Hippocampal formation (tissue), 2 donors: ENCODE data around the gene RTF2.
"Not testable (repeated sequence)": the region's sequence is repeated elsewhere in the genome, so short reads cannot be mapped to it uniquely, and the experiment has no call there.

Experiments used
- DNase-seq, 2 donors: peaks; one replicate each; lab custom pipeline; 2025; lab: John Stamatoyannopoulos, UW

RTF2 gene

DNA sequence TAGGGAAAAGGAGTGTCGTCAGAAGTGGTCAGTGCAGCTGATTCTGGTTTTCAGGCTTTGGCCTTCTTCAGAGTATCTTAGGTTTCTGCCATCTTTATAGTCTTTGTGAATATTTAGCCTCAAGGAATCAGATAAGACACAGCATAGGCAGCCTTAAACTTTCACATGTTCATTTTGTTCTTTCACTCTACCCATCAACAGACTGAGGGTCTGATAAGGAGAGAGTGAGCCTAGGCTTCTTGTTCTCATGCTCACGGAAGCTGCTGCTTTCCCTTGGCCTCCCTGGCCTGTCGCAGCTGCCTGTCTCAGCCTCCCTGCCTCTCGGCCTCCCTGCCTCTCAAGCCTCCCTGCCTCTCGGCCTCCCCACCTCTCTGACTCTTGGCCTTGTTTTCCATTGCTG is 20.1 kb downstream of the RTF2 start:
- no peak for DNase-seq

DNA sequence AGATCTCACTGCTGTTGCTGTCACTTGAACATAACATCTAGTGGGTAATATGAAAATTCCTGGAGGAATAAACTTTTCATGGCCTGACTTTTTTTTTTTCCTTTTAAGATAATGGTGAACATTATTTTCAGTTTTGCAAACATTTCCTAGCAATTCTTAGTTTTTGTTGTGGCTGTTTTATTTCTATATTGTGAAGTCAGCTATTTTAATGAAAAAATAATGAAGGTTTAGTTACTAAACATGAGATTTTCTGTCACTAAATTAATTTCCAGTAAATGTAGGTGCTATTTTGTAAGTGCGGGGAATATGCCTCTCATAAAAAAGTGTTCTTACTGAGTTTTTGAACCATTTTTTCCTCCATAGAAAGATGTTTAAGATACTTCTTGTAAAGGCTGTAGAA is 32.7 kb downstream of the RTF2 start:
- no peak for DNase-seq

DNA sequence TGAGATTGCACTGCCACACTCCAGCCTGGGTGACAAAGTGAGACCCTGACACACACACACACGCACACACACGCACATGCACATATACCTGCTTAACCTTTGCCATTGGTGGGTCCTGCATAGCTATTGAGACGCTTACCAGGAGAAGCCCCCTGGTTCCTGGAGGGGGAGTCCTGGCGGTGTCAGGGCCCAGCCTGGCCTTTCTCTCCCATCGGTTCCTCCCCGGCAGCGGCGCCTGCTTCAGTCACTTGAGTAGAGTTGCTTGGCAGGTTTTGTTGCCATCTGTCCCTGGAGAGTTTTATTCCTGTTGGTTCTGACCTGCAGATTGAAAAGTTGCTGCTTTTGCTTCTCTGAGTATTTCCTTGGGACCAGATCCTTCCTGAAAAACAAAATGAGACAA is 35.5 kb downstream of the RTF2 start:
- DNase-seq = no peak

DNA sequence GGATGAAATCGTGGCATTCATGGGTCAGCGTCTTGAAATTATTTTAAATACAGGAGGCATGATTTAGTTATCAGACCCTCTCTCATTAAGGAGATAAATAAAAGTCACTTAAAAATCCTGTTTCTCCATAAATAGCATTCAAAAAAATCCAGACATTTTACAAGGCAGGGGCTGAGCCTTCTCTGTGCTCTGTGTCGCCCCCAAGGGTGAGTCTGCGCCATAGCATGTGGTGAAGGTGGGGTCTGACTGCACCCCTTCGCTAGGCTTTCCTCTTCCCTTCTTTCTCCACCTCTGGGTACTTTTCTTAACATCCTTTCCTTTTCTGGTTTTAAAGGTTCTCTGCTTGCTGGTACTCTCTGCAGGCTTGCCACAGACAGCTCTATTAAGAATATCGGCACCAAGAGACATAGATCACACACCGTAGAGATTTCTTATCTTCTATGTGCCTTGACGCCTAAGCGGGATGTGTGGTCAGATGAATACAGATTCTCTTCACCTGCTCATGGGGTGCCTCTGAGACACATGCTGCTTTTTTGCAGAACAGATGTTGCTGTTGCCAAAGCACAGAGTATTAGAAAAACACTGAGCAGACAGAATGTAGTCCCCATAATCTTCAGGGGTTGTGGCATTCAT is 36.1 kb downstream of the RTF2 start:
- no peak for DNase-seq

DNA sequence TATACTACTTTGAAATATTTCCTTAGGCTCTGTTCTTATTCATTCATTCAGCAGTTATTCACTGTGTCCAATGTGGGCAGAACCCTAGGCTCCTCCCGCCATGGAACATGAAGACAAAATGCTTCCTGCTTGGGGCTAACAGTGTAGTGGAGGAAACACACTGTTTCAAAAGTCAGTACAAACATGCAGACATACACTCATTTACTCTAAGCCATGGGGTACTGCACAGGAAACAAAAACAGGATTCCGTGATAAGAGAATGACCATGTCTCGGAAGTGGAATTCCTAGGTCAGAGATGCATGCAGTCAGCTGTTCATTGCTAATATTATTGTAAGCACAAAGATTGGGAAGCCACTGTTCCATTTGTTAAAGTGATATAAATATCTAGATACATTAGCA is 37.7 kb downstream of the RTF2 start:
- no peak for DNase-seq

DNA sequence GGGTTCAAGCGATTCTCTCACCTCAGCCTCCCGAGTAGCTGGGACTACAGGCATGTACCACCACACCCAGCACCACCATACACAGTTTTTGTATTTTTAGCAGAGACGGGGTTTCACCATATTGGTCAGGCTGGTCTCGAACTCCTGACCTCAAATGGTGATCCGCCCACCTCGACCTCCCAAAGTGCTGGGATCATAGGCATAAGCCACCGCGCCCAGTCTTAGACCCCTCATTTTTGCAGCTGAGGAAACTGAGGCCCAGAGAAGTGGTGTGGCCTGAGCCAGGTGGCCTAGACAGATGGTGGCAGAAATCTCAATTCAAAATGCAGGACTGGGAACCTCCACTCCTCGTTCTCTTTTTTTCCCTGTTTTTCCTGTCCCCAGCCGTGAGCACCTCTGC is 43.5 kb downstream of the RTF2 start:
- DNase-seq = no peak

DNA sequence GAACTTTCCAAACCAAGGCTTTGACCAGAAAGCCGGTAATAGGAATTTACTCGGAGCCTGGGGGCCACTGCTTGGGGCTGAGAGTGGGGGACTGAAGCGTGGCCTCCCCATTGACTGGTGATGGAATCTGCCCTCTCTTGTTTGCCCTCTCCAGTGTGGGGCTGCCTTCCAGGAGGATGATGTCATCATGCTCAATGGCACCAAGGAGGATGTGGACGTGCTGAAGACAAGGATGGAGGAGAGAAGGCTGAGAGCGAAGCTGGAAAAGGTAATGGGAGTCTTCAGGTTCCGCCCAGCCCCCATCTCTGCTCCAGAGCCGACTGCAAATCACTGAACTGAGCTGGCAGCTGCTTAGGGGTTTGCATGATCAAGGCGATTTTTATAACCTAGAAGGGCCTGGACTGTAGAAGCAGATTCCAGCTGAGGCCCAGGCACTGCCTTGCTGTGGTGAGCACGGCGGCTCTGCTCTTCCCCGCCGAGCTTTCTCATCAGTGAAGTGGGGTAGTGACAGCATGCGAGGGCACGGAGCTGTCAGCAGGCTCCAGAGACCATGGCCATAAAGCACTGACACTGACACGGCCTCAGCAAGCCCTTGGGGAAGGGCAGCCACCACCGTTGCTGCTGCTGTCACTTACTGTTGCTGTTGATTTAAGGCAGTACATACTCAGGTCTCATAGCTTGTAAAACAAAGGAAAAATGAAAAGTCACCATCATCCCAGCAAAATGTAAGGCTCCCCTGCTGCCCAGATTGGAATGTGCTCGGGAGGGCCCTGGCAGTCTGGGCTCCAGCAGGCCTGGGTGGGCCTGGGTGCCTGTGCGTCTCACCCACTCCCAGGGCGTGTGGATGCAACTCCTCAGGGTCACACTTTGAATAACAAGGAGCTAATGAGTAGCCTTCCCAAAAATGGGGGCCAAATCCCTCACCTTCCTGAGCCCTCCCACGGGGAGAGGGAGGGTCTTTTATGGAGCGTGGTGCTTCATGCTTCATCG is 45.0 kb downstream of the RTF2 start:
- no peak for DNase-seq

DNA sequence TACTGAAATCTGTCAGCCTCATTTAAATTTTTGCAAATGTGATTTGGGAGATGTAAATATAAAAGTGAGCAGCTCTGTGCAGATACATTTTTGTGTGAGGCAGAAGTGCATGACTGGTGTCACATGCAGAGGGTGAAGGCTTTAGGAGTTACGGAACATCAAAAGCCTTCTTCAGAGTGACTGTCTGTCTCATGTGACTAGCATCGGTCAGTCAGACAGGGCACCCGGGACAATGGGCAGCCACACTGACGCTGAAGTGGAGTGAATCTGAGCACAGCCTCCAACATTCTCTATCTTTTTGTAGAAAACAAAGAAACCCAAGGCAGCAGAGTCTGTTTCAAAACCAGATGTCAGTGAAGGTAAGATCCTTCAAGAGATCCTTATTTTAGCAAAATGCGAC is 48.2 kb downstream of the RTF2 start:
- peak in 1 of 2 donors; percentile 52 for DNase-seq

DNA sequence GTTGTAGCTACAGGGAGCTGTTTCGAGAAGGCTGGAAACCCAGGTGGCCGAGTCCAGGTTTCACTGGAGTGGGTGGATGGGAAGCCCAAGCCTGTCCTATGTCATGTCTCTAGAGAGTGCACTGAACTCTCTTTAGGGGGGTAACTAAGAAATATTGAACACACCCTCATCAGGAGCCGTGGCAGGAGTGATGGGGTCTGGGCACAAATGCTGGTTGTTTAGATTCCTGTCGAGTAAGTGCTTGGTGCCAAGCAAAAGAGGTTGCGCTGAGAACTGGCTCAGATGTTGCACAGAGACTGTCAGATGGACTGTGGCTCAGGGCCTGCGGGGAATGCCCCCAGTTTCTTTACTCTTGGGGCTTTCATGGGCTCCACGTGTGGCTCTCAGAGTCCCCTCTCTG is 48.8 kb downstream of the RTF2 start:
- DNase-seq = no peak

DNA sequence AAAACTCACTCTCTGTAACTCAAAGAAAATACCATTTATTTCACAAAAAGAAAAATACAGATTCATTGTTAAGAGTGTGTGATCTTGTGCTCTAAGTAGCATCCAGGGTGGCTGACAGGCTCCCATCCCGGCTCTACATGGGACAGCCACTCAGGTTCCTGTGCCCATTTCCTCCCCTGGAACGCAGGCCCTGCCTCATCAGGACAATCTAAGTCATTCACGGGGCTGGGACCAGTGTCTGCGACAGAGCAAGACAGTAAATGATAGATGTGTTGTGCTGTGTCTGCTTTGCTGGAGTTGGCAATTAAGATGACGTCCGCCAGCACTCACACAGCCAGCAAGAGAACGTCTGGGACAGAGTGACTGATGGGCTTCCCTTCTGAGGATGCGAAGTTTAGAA is 49.2 kb downstream of the RTF2 start:
- no peak for DNase-seq

DNA sequence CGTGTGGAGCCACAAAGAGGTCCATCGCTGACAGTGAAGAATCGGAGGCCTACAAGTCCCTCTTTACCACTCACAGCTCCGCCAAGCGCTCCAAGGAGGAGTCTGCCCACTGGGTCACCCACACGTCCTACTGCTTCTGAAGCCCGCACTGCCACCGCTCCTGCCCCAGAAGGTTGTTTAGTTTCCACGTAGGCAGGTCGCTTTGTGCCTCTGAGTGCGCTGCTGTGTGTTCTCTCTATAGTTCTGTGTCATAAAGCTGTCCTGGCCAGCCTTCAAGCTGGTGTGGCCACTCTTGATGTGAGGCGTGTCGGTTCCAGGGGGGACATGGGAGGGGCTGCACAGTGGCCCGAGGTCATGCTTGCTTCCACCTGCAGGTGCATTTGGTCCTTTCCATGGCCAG is 49.7 kb downstream of the RTF2 start:
- no peak for DNase-seq

DNA sequence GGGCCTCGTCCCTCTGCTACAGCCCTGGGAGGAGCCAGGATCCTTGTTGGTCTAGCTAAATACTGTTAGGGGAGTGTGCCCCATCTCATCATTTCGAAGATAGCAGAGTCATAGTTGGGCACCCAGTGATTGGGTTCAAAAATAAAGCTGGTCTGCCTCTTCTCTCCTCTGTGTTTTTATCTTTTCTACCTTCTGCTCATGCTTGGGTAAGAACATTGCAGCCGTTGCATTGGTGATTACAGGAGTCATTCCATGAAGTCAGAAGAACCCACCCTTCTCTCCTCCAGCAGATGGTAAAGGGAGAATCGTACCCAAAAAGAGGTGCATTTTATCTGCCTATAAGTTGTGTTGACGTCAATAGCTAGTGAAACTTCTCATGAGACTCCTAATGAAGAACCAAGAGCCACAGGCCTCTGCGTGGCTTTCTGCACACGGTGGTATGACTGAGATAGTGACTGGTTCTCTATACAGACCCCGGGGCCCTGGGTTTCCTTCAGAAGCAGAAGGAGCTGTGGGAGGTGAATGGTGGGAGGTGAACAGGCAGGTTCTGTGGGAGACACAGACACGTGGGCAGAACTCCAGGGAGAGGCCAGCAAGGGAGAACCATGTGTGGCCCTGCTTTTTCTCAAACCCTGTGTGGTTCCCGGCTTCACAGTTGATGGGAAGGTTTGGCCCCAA is 50.4 kb downstream of the RTF2 start:
- no peak for DNase-seq

DNA sequence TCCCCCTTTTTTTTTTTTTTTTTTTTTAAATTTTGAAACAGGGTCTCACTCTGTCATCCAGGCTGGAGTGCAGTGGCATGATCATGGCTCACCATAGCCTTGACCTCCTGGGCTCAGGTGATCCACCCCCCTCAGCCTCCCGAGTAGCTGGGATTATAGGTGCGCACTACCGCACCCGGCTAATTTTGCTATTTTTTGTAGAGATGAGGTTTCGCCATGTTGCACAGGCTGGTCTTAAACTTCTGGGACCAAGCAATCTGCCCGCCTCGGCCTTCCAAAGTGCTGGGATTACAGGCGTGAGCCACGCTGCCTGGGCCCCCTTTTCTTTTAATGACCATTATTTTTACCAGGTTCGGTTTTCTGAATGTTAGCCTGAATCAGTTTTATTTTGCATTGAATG is 51.1 kb downstream of the RTF2 start:
- no peak for DNase-seq

DNA sequence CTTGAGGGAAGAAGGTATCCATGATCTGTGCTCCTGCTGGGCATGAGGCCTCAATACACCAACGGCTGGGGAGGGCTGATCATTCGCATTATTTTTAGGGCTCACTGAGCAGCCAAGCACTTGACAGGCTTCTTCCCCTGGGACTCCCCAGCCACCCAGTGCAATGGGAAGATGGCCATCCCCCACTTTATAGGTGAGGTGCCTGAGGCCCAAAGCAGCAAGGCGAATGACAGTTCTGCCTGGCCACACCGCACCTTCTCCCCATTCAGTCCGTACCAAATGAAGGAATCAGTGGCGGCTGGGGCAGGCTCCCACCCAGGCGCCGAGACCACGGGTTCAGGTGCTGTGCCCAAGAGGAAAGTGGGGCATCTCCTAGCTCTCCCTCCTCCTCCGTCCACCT is 51.8 kb downstream of the RTF2 start:
- DNase-seq = no peak

DNA sequence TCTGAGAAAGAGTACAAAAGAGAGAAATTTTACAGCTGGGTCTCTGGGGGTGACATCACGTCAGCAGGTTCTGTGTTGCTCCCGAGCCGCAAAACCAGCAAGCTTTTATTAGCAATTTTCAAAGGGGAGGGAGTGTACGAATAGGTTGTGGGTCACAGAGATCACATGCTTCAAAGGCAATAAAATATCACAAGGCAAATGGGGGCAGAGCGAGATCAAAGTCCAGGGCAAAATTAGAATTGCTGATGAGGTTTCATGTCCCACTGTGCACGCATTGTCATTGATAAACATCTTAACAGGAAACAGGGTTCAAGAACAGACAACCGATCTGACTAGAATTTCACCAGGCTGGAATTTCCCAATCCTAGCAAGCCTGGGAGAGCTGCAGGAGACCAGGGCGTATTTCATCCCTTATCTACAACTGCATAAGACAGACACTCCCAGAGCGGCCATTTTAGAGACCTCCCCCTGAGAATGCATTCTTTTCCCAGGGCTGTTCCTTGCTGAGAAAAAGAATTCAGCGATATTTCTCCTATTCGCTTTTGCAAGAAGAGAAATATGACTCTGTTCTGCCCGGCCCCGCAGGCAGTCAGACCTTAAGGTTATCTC is 52.4 kb downstream of the RTF2 start:
- not testable (repeated sequence) for DNase-seq

DNA sequence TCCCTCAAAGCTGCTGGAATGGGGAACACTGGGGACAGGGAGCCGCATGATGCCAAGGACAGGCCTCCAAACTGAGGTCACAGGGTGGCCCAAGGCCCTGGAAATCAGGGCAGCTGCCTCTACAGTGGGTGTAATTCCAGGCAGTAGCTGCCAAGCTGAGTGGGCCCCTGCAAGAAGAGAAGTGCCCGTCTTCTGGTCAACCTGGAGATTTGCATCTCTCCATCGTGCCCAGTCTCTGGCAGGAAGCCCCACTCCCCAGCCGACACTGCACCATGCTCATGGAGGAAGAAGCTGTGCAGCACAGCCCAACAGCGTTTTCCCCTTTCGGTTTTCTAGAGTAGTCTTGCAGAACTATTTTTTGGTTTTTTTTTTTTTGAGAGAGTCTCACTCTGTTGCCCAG is 53.9 kb downstream of the RTF2 start:
- no peak for DNase-seq

DNA sequence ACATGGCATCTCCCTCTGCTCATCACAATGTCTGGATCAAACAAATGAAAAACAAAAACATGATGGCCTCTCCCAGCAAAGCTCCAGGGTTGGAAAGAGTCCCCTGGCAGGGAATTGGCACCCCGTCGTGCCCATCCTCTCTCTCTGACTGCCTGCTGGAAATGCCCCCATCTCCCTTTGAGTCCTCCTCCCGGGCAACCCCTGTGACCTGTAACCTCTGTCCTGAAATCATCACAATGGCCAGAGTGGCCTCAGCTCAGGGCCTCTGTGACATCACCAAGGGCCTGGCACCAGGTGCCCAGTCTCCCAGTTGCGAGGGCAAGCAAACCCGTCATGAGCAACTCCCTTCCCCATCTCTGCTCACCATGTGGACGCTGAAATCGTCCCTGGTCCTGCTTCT is 56.0 kb downstream of the RTF2 start, which contains the start of gene FAM209A:
Gene FAM209A (plus strand): TSS at position 301 of the 400 bp plus-strand sequence. CDS start 65 bp downstream, at position 366.
- DNase-seq = not testable (repeated sequence)

DNA sequence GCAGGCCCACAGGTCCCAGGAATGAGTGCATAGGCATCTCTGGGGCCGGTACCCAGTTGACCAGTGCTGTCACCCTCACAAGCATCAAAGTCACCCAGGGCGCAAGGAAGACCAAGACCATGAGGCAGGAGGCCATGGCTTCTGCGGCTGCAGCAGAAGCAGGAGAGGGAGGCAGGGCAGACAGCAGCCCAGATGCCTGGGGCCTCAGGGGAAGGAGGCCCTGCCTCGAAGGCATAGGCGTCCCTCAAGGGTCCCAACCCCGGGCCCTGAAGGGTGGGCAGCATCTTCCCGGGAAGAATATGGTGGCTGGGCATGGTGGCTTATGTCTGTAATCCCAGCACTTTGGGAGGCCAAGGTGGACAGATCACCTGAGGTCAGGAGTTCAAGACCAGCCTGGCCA is 59.1 kb downstream of the RTF2 start:
- no peak for DNase-seq

DNA sequence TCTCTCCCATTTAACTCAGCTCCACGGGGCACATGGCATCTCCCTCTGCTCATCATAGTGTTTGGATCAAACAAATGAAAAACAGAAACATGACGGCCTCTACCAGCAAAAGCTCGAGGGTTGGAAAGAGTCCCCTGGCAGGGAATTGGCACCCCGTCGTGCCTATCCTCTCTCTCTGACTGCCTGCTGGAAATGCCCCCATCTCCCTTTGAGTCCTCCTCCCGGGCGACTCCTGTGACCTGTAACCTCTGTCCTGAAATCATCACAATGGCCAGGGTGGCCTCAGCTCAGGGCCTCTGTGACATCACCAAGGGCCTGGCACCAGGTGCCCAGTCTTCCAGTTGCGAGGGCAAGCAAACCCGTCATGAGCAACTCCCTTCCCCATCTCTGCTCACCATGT is 64.5 kb downstream of the RTF2 start, which contains the start of gene FAM209B:
Gene FAM209B (plus strand): TSS at position 301 of the 400 bp plus-strand sequence. CDS start 96 bp downstream, at position 397.
- DNase-seq = not testable (repeated sequence)

DNA sequence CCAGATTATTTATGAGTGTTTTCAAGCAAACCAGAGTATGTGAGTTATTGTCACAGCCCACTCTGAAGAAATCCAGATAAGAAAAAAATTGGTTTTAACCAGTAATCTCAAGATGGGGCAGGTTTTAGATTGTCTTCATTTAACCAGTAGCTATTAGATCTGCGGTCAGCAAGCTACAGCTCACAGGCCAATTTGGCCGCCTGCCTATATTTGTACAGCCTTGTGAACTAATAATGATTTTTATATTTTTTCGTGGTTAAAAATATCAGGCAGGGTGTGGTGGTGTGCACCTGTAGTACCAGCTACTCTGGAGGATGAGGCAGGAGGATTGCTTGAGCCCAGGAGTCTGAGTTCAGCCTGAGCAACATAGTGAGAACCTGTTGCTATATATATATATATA is 69.6 kb downstream of the RTF2 start:
- DNase-seq = no peak

DNA sequence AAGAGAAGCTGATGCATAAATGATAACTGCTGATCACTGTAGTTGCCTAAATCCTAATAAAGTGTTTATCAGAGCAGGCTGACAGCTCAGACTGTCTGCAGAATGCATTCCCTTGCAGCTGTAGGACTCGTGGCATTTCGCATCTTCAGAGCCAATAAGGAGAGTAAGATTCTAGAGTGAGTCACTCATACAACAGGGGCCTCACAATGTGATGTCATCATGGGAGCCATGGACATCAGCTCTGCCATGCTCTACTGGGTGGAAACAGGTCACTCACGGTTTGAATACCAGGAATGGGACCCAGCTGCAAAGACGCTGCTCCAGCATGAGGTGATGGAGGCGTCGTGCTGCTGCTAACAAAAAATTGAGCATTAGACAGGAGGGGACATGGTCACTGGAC is 72.0 kb downstream of the RTF2 start:
- DNase-seq = no peak

DNA sequence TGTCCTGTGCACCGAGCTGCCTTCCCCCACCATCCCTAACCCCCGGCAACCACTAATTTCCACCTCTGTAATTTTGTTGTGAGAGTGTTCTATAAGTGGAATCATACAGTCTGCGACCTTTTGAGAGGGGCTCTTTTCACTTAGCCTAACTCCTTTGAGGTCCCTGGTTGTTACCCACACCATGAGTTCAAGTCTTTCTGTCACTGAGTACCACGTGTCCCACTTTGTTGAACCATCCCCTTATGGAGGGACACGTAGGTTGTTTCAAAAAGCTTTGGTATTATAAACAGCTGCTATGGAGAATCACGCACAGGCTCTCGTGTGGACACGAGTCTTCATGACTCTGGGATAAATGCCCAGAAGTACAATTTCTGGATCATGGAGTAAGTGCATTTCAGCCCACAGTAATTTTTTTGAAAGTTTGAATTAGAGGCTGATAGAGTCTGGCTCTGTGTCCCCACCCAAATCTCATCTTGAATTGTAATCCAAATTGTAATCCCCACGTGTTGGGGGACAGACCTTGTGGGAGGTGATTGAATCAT is 74.1 kb downstream of the RTF2 start:
- DNase-seq = no peak
